CD4-positive, alpha-beta T cell treated with Interferon gamma for 1 hour (primary cell): ENCODE measurements around the gene NCEH1.
"Not testable (repeated sequence)": the region's sequence is repeated elsewhere in the genome, so short reads cannot be mapped to it uniquely, and the experiment has no call there.

ENCODE experiments used
- DNase-seq: peaks from one replicate; pipeline ENCODE4 v3.0.0-alpha.2; 2020

Gene NCEH1

GRCh38 chr3:172710664-172711453 lies at the start of gene NCEH1:
NCEH1 (minus strand) TSS chr3:172711067; CDS start chr3:172710984, 83 bp downstream.
- DNase-seq: peak; percentile 84

- not testable (repeated sequence) for DNase-seq
Measured at GRCh38 chr3:172760416-172760815, 49.5 kb upstream of the NCEH1 start.

DNA sequence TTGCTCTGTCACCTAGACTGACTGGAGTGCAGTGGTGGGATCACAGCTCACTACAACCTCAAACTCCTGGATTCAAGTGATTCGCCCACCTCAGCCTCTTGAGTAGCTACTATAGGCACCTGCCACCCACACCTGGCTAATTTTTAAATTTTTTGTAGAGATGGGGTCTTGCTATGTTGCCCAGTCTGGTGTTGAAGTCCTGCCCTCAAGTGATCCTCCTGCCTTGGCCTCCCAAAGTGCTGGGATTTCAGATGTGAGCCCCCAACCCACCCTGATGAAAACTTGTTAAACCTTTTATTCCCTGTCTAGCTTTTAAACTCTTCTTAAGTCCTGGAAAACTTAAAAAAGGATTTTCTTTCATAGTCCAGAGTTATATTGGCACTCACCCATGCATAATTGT lies 42.3 kb upstream of the NCEH1 start:
- no peak for DNase-seq

DNA sequence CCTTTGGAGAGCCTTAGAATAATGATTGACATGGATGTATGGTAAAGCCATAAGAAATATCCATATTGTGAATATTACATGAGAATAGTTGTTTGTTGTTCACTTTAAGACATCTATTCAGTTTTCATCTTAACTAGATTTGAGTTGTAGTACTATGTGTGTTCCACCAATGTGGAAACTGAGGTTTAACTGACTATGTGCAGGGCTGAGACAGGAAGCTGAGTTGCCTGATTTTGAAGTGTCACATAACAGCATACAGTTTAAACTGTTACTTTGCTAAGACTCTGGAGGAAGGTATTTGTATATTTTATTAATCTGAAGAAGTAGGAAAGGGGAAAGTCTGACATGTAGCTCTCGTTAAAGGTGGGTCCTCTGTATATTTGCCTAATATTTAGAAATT lies 41.8 kb upstream of the NCEH1 start:
- DNase-seq: no peak

GRCh38 chr3:172751175-172751704 lies 40.4 kb upstream of the NCEH1 start:
- no peak for DNase-seq

DNA sequence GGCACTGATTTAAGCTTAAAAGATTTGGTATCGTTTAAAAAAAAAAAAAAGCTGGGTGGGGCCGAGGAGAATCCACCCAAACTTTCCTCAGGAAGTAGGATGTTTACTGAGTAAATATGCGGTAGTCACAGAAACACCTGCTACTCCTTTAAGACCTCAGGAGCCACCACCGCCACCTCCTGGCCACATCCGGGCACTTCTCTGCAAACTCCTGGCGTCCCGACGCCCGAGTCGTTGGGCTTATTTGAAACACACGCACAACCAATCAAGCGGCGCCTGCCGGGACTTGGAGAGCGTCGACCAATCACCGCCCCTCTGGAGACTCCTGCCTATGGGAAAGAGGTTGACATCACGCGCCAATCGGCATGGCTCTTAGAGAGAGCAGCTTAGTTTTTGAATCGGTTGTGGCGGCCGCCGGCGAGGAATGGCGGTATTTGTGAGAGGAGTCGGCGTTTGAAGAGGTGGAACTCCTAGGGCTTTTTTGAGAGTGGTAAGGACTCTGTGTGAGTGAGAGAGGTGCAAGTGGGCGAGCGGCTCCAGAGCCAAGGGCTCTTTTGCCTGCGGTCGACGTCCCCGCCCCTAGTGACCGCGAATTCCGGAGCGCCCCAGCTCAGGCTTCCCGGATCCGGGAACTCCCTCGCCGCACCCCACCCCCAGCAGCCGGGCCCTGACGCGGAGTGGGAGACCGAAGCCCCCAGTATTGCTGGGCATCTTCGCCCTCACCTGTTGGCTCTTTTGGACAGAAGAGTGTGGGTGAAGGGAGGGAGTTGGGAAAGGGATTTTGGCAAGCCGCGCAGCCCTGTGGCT lies 39.7 kb upstream of the NCEH1 start, which contains the start of gene ECT2:
TSS of gene ECT2 (plus strand) at position 359 of the 807 bp plus-strand sequence. CDS start 3,805 bp downstream, outside the sequence.
- DNase-seq: peak; percentile 98

GRCh38 chr3:172750069-172750367 lies 39.2 kb upstream of the NCEH1 start:
- no peak for DNase-seq

DNA sequence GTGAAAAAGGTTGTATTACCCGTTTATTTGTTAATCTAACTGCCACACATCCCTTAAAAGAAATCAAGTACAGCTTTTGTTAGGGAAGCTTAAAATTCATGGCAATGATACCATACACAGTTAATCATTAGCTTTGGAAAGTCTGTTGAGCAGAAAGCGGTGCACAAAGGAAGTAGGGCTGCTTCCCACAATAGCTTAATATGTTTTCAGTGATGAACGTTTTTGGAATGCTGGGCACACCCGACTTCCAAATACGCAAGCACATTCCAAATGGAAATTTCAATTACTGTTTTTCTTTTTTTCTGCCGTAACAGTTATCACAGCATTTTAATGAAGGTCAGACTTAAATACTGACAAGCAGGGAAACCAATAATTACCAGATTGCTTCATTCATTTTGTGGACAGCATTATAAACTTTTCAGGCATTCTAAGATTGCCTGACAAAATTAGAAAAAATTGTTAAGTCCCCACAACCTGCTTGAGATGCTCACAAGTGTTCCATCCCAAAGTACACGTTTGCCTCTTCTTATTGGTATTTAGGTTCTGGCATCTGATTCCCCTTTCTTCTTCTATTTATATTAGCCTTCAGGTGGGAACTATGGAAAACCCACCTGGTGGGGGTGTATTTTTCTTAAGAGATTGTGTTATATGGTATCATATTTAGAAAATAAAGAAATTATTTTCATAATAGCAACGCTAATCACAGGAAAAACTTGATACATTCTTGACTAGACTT lies 38.5 kb upstream of the NCEH1 start:
- no peak for DNase-seq

- no peak for DNase-seq
Measured at GRCh38 chr3:172746475-172746874, 35.6 kb upstream of the NCEH1 start.

DNA sequence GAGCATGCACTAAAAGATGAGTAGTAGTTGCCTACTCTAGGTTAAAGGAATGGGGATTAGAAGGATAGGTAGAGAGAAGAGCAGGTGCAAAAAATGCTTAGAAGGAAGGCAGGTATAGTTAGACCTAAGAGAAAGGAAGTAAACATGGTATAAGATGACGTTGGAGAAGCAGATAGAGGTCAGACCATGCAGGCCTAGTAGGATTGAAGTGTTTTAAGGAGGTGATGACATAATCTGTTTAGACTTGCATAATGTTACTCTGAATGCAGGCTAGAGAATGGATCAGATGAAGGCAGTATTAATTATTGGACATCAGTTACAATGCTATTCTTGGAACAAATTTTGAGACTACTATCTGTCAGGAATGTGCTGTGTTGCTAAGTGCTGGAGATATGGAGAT lies 28.6 kb upstream of the NCEH1 start:
- no peak for DNase-seq

GRCh38 chr3:172735014-172735413 lies 24.1 kb upstream of the NCEH1 start:
- no peak for DNase-seq

GRCh38 chr3:172726380-172726779 lies 15.5 kb upstream of the NCEH1 start:
- no peak for DNase-seq

- not testable (repeated sequence) for DNase-seq
Measured at GRCh38 chr3:172722536-172723040, 11.7 kb upstream of the NCEH1 start.

DNA sequence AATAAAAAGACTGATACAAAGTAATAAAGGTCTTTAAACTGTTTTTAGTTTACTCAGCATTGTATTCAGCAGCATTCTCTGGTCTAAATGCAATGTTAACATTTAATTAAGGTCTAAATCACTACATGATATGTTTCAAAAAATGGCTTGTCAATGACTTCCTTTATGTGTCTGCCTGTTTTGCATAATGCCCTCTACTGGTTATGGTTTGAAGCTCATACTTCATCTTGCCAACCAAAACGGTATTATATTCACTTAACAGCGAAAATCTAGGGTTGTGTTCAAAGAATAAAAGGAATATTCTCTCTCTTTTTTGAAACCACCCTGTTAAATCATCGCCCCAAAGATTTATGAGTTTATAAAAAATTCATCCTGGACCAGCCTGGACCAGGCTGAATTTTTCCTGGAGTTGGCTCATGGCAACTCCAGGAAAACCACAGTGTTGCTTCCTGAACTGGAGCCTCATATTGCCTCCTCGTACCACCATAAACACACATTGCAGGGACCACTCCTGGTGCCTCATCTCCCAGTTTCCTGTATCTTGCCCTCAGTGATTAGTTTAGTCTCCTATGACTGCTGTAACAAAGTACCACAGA lies 6.7 kb upstream of the NCEH1 start:
- DNase-seq: no peak

DNA sequence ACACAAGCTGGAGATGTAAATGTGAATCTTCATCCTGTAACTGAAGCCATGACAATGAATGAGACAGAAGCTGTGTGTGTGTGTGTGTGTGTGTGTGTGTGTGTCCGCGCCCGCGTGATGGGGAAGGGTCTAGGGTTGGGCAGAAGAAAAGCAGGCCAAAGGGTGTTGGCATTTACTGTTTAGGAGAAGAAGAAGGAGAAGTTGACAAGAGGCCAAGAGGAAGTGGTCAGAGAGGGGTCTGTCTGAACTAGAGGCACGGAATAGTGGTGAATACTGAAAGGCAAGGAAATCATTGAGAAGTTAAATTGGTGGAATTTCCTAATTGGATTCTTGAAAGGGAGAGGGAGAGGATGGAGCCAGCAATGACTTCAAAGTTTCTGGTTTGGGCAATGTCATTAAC lies 5.6 kb upstream of the NCEH1 start:
- DNase-seq: peak; percentile 32

DNA sequence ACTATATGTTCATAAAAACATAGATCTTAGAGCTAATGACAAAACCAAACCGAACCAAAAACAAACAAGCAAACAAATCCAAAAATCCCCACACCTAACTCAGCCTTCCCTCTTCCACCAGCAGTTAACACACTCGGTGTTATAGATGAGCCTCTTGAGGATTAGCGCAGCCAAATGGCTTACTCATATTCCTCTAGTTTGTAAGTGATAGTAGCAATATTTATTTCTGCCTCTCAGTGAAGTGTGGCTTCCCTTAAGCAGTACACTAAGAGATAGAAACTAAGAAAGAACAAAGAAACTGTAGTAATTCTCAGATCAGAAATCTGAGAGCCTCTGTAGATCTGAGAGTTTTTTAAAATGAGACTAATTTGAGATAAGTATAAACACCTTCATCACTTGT lies 2.4 kb upstream of the NCEH1 start:
- DNase-seq: no peak

- no peak for DNase-seq
Measured at GRCh38 chr3:172711454-172711795, 558 bp upstream of the NCEH1 start.

GRCh38 chr3:172709774-172710663 lies 848 bp downstream of the NCEH1 start:
- DNase-seq: no peak

DNA sequence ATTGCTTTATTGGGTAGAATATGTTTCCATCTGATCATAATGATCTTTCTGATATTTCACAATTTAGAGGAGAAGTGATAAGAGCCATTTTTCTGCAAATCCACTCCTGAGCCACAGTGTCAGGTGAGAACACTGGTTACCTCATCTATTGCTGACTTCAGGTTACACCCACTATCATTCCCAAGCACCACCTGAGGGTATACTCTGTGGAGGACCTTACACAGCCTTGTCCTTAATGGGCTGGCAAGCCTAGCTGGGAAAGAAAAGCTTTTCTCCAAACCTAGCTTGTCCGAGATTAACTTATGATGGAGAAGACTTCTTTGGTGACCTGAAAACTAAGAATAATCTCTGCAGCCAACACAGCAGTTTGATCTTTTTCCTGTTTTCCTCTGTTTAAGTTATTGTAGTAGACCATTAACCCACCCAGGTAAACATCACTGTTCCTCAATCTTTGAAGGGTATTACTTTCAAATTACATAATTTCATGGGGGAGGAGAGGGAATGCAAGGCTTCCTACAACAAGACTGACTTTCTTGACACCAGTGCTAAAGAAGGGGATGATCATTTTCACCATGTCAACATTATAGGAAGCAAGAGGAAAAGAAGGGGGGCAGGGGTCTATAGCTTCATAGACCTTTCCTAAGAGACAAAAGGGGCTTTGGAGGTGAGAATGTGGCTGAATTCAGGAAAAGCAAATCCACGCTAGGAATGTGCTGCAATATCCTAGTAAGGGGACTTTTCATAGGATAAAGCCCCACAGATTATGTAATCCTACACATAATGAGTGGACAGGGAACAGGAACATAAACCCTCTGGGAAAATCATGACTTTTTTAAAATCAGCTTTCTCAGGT lies 1.7 kb downstream of the NCEH1 start:
- no peak for DNase-seq

DNA sequence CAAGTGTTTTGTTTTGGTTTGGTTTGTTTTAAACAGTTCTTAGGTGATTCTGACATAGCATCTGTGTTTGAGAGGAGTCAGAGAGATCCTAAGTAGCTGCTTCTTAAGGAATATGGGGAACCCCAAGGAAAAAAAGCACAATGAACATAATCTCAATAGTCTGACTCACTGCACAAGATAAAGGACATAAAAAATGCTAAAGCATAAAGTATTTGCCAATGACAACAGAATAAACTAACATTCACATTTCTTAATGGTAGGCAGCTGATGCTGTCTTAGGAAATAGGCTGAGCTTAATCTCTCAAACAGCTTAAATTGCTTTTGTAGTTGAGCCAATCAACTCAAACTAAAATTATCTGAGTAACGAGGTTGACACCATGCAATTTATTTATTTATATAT lies 2.9 kb downstream of the NCEH1 start:
- DNase-seq: no peak

GRCh38 chr3:172707030-172707429 lies 3.8 kb downstream of the NCEH1 start:
- no peak for DNase-seq
